Measurements from ENCODE around the gene APOBR.

Gene APOBR

DNA sequence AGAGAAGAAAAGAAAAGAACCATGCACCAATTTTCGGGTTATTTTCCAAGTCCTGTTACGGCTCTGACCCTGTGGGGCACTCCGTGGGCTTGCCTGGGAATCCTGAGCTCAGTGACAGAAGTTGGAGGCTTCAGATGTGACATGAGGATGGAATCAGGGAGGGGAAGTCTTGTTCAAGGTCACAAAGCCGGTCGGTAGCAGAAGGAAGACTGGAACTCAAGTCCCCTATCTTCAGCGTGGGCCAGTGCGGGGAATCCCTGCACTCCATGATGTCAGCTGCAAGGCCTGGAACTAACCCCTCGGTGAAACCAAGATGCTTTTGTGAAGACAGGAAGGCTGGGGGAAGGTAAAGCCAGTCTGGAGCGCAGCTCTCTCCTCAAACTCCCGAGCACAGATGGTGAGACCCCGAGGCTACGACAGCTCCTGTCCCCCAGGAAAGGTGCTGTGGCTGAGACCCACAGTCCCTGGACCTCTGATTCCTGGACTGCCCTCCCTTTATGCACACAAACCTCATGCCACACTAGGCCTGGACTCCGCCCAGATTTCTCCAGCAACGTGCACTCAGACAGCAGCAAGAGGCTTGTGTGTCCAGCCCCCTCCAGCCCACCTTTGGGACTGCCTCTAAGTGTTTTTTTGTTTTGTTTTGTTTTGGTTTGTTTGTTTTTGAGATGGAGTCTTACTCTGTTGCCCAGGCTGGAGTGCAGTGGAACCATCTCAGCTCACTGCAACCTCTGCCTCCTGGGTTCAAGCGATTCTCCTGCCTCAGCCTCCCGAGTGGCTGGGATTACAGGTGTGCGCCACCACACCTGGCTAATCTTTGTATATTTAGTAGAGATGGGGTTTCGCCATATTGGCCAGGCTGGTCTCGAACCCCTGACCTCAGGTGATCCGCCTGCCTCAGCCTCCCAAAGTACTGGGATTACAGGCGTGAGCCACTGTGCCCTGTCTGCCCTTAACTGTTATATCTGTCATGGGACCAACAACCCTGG, 17.7 kb downstream of the APOBR start:
- peaks cover 4% of the 10 kb centered on the region; the same call in 1 of the 2 replicates for H3K4me1 ChIP-seq (ENCODE audit: low read length)
- no peak overlapping the region for H2AFZ ChIP-seq (ENCODE audit: low read length)
- no peaks in the 10 kb centered on the region for H3K9me2 ChIP-seq (replicated peaks; ENCODE audit: insufficient read depth, low read length)
- no peak for DNase-seq
- no peaks in the 10 kb centered on the region for H3K27me3 ChIP-seq (replicated peaks; ENCODE audit: insufficient read depth, low read length)
- no peaks in the 10 kb centered on the region for H3K79me2 ChIP-seq (ENCODE audit: low read length)
- TF ChIP-seq, protein P1, sequence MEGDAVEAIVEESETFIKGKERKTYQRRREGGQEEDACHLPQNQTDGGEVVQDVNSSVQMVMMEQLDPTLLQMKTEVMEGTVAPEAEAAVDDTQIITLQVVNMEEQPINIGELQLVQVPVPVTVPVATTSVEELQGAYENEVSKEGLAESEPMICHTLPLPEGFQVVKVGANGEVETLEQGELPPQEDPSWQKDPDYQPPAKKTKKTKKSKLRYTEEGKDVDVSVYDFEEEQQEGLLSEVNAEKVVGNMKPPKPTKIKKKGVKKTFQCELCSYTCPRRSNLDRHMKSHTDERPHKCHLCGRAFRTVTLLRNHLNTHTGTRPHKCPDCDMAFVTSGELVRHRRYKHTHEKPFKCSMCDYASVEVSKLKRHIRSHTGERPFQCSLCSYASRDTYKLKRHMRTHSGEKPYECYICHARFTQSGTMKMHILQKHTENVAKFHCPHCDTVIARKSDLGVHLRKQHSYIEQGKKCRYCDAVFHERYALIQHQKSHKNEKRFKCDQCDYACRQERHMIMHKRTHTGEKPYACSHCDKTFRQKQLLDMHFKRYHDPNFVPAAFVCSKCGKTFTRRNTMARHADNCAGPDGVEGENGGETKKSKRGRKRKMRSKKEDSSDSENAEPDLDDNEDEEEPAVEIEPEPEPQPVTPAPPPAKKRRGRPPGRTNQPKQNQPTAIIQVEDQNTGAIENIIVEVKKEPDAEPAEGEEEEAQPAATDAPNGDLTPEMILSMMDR (IDR thresholded peaks at IDR 0.05; ENCODE audit: low read length): no peak
- TF ChIP-seq EZH2 (optimal IDR thresholded peaks at IDR 0.05; ENCODE audit: low read depth, low read length) (no peak), EZH2phosphoT487 (IDR thresholded peaks at IDR 0.05; ENCODE audit: low read length) (no peak)
- H3K4me2 ChIP-seq (ENCODE audit: low read depth, low read length): no peak overlapping the region
- H3K9ac ChIP-seq (ENCODE audit: low read length): no peak overlapping the region
- no peaks in the 10 kb centered on the region for H3K9me3 ChIP-seq (replicated peaks; ENCODE audit: insufficient read depth, low read length)
- no peaks in the 10 kb centered on the region for H3K36me3 ChIP-seq (replicated peaks; ENCODE audit: insufficient read depth, low read length)
- H4K20me1 ChIP-seq (ENCODE audit: insufficient read depth, low read length): no peaks in the 10 kb centered on the region
- no peak overlapping the region for H3K4me3 ChIP-seq (ENCODE audit: low read length)
- H3F3A ChIP-seq (ENCODE audit: insufficient read depth, low read length): no peaks in the 10 kb centered on the region
- H3K27ac ChIP-seq (ENCODE audit: low read length): no peak overlapping the region

DNA sequence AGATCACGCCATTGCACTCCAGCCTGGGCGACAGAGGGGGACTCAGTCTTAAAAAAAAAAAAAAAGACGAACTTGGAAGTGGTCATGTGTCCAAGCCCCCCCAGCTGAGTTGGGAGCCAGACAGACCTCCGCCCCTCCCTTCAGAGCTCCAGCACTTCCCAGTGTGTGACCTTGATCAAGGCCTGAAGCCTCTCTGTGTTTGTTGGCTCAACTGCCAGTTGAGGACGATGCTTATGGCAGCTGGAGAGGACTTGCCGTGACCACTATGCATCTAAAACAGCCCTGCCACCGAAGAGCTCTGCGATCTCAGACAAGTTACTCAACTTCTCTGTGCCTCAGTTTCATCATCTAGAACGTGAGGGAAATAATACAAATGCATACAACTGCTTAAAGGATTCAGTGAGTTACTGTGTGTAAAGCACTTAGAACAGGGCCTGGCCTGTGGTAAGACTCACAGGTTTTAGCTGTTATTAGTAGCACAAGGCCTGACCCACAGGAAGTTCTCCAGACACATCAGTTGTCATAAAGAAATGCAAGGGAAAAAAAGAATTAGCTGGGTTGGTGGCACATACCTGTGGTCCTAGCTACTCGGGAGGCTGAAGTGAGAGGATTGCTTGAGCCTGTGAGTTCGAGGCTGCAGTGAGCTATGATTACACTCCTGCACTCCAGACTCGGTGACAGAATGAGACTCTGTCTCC, 19.2 kb downstream of the APOBR start:
- Histone ChIP-seq H3K27ac (ENCODE audit: low read length) (no peak overlapping the region), H2AFZ (ENCODE audit: low read length) (no peak overlapping the region), H3K9ac (ENCODE audit: low read length) (no peak overlapping the region), H3K79me2 (ENCODE audit: low read length) (no peaks in the 10 kb centered on the region), H4K20me1 (ENCODE audit: insufficient read depth, low read length) (no peaks in the 10 kb centered on the region), H3K4me1 (ENCODE audit: low read length) (no peaks in the 10 kb centered on the region), H3K4me2 (ENCODE audit: low read depth, low read length) (no peak overlapping the region), H3K4me3 (ENCODE audit: low read length) (no peak overlapping the region), H3F3A (ENCODE audit: insufficient read depth, low read length) (no peaks in the 10 kb centered on the region), H3K9me2 (replicated peaks; ENCODE audit: insufficient read depth, low read length) (no peaks in the 10 kb centered on the region), H3K36me3 (replicated peaks; ENCODE audit: insufficient read depth, low read length) (no peaks in the 10 kb centered on the region), H3K27me3 (replicated peaks; ENCODE audit: insufficient read depth, low read length) (no peaks in the 10 kb centered on the region), H3K9me3 (replicated peaks; ENCODE audit: insufficient read depth, low read length) (no peaks in the 10 kb centered on the region)
- no peak for DNase-seq
- TF ChIP-seq EZH2 (optimal IDR thresholded peaks at IDR 0.05; ENCODE audit: low read depth, low read length): no peak
- TF ChIP-seq EZH2phosphoT487 (IDR thresholded peaks at IDR 0.05; ENCODE audit: low read length): no peak

DNA sequence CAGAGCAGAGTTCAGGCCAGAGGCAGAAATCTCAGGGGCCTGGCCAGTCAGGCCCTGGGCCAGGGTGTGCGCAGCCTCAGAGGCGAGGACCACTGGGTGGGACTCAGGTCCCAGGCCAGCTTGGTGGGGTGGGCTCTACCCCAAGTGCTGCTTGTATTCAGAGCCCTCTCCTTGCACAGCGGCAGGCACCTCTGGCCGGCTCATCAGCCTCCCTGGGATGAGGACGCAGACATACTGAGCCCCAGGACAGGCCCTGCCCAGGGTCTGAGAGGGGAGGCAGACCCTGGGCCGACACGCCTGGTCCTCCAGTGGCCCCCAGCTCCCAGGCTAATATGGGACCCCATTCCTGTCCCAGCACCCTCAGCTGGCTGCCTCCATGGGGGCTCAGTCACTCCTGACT, 19.8 kb downstream of the APOBR start:
- TF ChIP-seq, protein P1 (IDR thresholded peaks at IDR 0.05; ENCODE audit: low read length): no peak
- no peak for TF ChIP-seq EZH2phosphoT487 (IDR thresholded peaks at IDR 0.05; ENCODE audit: low read length)
- TF ChIP-seq EZH2 (optimal IDR thresholded peaks at IDR 0.05; ENCODE audit: low read depth, low read length): no peak
- Histone ChIP-seq H3K4me2 (ENCODE audit: low read depth, low read length) (no peak overlapping the region), H2AFZ (ENCODE audit: low read length) (no peak overlapping the region), H3F3A (ENCODE audit: insufficient read depth, low read length) (no peaks in the 10 kb centered on the region), H3K9ac (ENCODE audit: low read length) (no peak overlapping the region), H3K36me3 (replicated peaks; ENCODE audit: insufficient read depth, low read length) (no peaks in the 10 kb centered on the region), H3K9me3 (replicated peaks; ENCODE audit: insufficient read depth, low read length) (no peaks in the 10 kb centered on the region), H3K4me1 (ENCODE audit: low read length) (no peaks in the 10 kb centered on the region), H3K9me2 (replicated peaks; ENCODE audit: insufficient read depth, low read length) (no peaks in the 10 kb centered on the region), H3K79me2 (ENCODE audit: low read length) (no peaks in the 10 kb centered on the region), H3K4me3 (ENCODE audit: low read length) (no peak overlapping the region), H3K27ac (ENCODE audit: low read length) (no peak overlapping the region), H3K27me3 (replicated peaks; ENCODE audit: insufficient read depth, low read length) (no peaks in the 10 kb centered on the region), H4K20me1 (ENCODE audit: insufficient read depth, low read length) (no peaks in the 10 kb centered on the region)
- no peak for DNase-seq
